Right cardiac atrium (tissue), 5 donors: Measurements from ENCODE around the gene STIMATE. TPM values are rescaled to one million over a fixed set of nuclear protein-coding genes. Genes with fewer than 3 reads are reported as not detected.

ENCODE experiments used
- ATAC-seq, 2 donors: fragments of 200-7000 bp; cut with Tn5 transposase; one replicate each; pipeline versions ENCODE4 v1.8.0 to v1.9.1; 2020; ENCODE audit warnings: moderate library complexity in 2 of 2, mild to moderate bottlenecking in 1 of 2
- DNase-seq, 3 donors: peaks; one replicate each; pipeline ENCODE4 v3.0.0-alpha.2; 2020
- H3K27ac ChIP-seq: one replicate; pipeline ENCODE4 v1.5.1; 2013; ENCODE audit warnings: mild to moderate bottlenecking, low read length, control low read depth, moderate library complexity
- H3K27me3 ChIP-seq: one replicate; pipeline ENCODE4 v1.6.1; 2013; ENCODE audit not compliant: control insufficient read depth, insufficient read depth
- H3K4me1 ChIP-seq: one replicate; pipeline ENCODE4 v1.6.1; 2013; ENCODE audit warnings: low read length; ENCODE audit not compliant: control insufficient read depth, insufficient read depth
- H3K4me3 ChIP-seq: one replicate; pipeline ENCODE4 v1.5.1; 2013; ENCODE audit warnings: low read length, control low read depth
- H3K9me3 ChIP-seq: one replicate; pipeline ENCODE4 v1.6.1; 2013; ENCODE audit warnings: low read length; ENCODE audit not compliant: control insufficient read depth
- WGBS: extraction: QIAGEN DNeasy Blood & Tissue Kit; methylation state at CpG from one replicate; pipeline ENCODE4 v1.1.7; 2013; 5-methylcytosine and 5-hydroxymethylcytosine counted together
- intact Hi-C, 4 donors: fragments of 100-400 bp; cut with DNase I; formaldehyde crosslinking; loops; one replicate each; pipeline versions ENCODE4 v1.11.0 to v1.14.0; 2022 to 2023
- polyA plus RNA-seq: library from polyadenylated mRNA; stranded (reverse); fragments of 200-250 nt; gene quantifications from one replicate; pipeline ENCODE4 v1.2.3, GENCODE V29; 2013
- total RNA-seq, 4 donors: library from RNA; stranded (reverse); fragmentation: NEBNext Ultra II Directional; extraction: Animal tissue kit (Norgen Biotek cat#: 25700); gene quantifications; one replicate each; pipeline ENCODE4 v1.2.1, GENCODE V29; 2021
- donor health status: healthy with polysubstance abuse.
- donor health status: DM: no; HTN: yes; CAD: no.
- donor health status: DM: no; HTN: no; CAD: no.
- donor health status: DM: no; HTN: yes; CAD: no; lungs with severe emphysema.
- donor health status: DM: yes; HTN: yes; CAD: no.

Gene STIMATE
- total and polyA plus RNA-seq, 5 donors, result 4.3 to 9.3 (median 7.8) TPM

- H3K27ac ChIP-seq, result no peak overlapping the region
- no peaks in the 10 kb centered on the region for H3K27me3 ChIP-seq
- WGBS, result 97% methylated on average over 10 of the region's 10 CpGs
- DNase-seq, result peak in 1 of 3 donors; percentile 10
- H3K4me1 ChIP-seq, result no peaks in the 10 kb centered on the region
- intact Hi-C loops, result no loop called here
- no peak overlapping the region for H3K4me3 ChIP-seq
- no peak for ATAC-seq
- H3K9me3 ChIP-seq, result no peaks in the 10 kb centered on the region
Measured at GRCh38 chr3:52817221-52817620, 80.1 kb downstream of the STIMATE start.

- 93% methylated on average over 10 of the region's 10 CpGs for WGBS
Measured at GRCh38 chr3:52816654-52817053, 80.7 kb downstream of the STIMATE start.

GRCh38 chr3:52816199-52816598, 81.1 kb downstream of the STIMATE start:
- Histone ChIP-seq H3K4me3 (no peak overlapping the region), H3K4me1 (no peaks in the 10 kb centered on the region), H3K27ac (no peak overlapping the region), H3K27me3 (no peaks in the 10 kb centered on the region), H3K9me3 (no peaks in the 10 kb centered on the region)
- WGBS, result 90% methylated on average over 6 of the region's 6 CpGs
- intact Hi-C loops, result no loop called here
- ATAC-seq, result no peak
- DNase-seq, result no peak

More at GRCh38 chr3:52816654-52817053, 80.7 kb downstream of the STIMATE start:
- intact Hi-C loops, result no loop called here
- Histone ChIP-seq H3K9me3 (no peaks in the 10 kb centered on the region), H3K4me3 (no peak overlapping the region), H3K27me3 (no peaks in the 10 kb centered on the region), H3K27ac (no peak overlapping the region), H3K4me1 (no peaks in the 10 kb centered on the region)
- ATAC-seq, result no peak
- peak in 1 of 3 donors; percentile 13 for DNase-seq

- no peaks in the 10 kb centered on the region for H3K9me3 ChIP-seq
- no peaks in the 10 kb centered on the region for H3K27me3 ChIP-seq
- intact Hi-C loops, result no loop called here
- ATAC-seq, result no peak
- 82% methylated on average over 8 of the region's 8 CpGs for WGBS
- peak in 1 of 3 donors; percentile 37 for DNase-seq
- H3K4me1 ChIP-seq, result no peaks in the 10 kb centered on the region
- H3K4me3 ChIP-seq, result no peak overlapping the region
- no peak overlapping the region for H3K27ac ChIP-seq
Measured at GRCh38 chr3:52813810-52814209, 83.5 kb downstream of the STIMATE start.

- no peaks in the 10 kb centered on the region for H3K9me3 ChIP-seq
- DNase-seq (no peak), ATAC-seq (no peak)
- intact Hi-C loops, result no loop called here
- H3K4me1 ChIP-seq, result no peaks in the 10 kb centered on the region
- 80% methylated on average over 7 of the region's 7 CpGs for WGBS
- no peaks in the 10 kb centered on the region for H3K27me3 ChIP-seq
- H3K4me3 ChIP-seq, result no peak overlapping the region
- no peak overlapping the region for H3K27ac ChIP-seq
Measured at GRCh38 chr3:52811452-52812011, 85.8 kb downstream of the STIMATE start.

GRCh38 chr3:52810923-52811322, 86.4 kb downstream of the STIMATE start:
- H3K4me3 ChIP-seq, result no peak overlapping the region
- DNase-seq (no peak), ATAC-seq (peak in 1 of 2 donors; percentile 13)
- H3K9me3 ChIP-seq, result no peaks in the 10 kb centered on the region
- intact Hi-C loops, result no loop called here
- H3K4me1 ChIP-seq, result no peaks in the 10 kb centered on the region
- H3K27ac ChIP-seq, result no peak overlapping the region
- H3K27me3 ChIP-seq, result no peaks in the 10 kb centered on the region
- WGBS, result 90% methylated on average over 11 of the region's 11 CpGs

GRCh38 chr3:52809662-52810377, 87.5 kb downstream of the STIMATE start:
- ATAC-seq, result no peak
- 52% methylated on average over 7 of the region's 7 CpGs for WGBS
- intact Hi-C loops, result no loop called here
- DNase-seq, result no peak
- Histone ChIP-seq H3K4me1 (no peaks in the 10 kb centered on the region), H3K27ac (no peak overlapping the region), H3K9me3 (no peaks in the 10 kb centered on the region), H3K4me3 (no peak overlapping the region), H3K27me3 (no peaks in the 10 kb centered on the region)

GRCh38 chr3:52809149-52809548, 88.2 kb downstream of the STIMATE start:
- H3K4me1 ChIP-seq, result no peaks in the 10 kb centered on the region
- 77% methylated on average over 2 of the region's 2 CpGs for WGBS
- no peak overlapping the region for H3K27ac ChIP-seq
- no peak for DNase-seq
- no peak for ATAC-seq
- H3K9me3 ChIP-seq, result no peaks in the 10 kb centered on the region
- intact Hi-C loops, result no loop called here
- no peak overlapping the region for H3K4me3 ChIP-seq
- H3K27me3 ChIP-seq, result no peaks in the 10 kb centered on the region

- intact Hi-C loops, result no loop called here
- H3K4me3 ChIP-seq, result no peak overlapping the region
- no peaks in the 10 kb centered on the region for H3K27me3 ChIP-seq
- WGBS, result 76% methylated on average over 19 of the region's 19 CpGs
- ATAC-seq (no peak), DNase-seq (peak in 1 of 3 donors; percentile 37)
- no peak overlapping the region for H3K27ac ChIP-seq
- H3K9me3 ChIP-seq, result no peaks in the 10 kb centered on the region
- no peaks in the 10 kb centered on the region for H3K4me1 ChIP-seq
Measured at GRCh38 chr3:52805270-52806039, 91.9 kb downstream of the STIMATE start.

GRCh38 chr3:52801839-52802238, 95.5 kb downstream of the STIMATE start:
- WGBS, result 68% methylated on average over 5 of the region's 5 CpGs
- ATAC-seq (no peak), DNase-seq (no peak)
- Histone ChIP-seq H3K9me3 (no peaks in the 10 kb centered on the region), H3K4me3 (no peak overlapping the region), H3K4me1 (no peaks in the 10 kb centered on the region), H3K27me3 (no peaks in the 10 kb centered on the region), H3K27ac (no peak overlapping the region)
- intact Hi-C loops, result no loop called here

- no peak overlapping the region for H3K27ac ChIP-seq
- no peaks in the 10 kb centered on the region for H3K4me1 ChIP-seq
- H3K4me3 ChIP-seq, result no peak overlapping the region
- no peaks in the 10 kb centered on the region for H3K9me3 ChIP-seq
- ATAC-seq (no peak), DNase-seq (peak in 1 of 3 donors; percentile 21)
- 73% methylated on average over 7 of the region's 7 CpGs for WGBS
- H3K27me3 ChIP-seq, result no peaks in the 10 kb centered on the region
- intact Hi-C loops, result no loop called here
Measured at GRCh38 chr3:52800079-52800478, 97.3 kb downstream of the STIMATE start.
